ENCODE results near the gene STK32C. TPM values are rescaled to one million over a fixed set of nuclear protein-coding genes. Genes with fewer than 3 reads are reported as not detected.
"Not testable (repeated sequence)": the region's sequence is repeated elsewhere in the genome, so short reads cannot be mapped to it uniquely, and the experiment has no call there.

STK32C gene
- total and polyA plus RNA-seq, 2 donors (not counting 1 experiment from before 2014, with no cell fraction given): 9.9 to 16.8 TPM

- H3K9me3 ChIP-seq (ENCODE audit: control extremely low read depth in 1 of 3, control insufficient read depth in 2 of 3, insufficient read depth in 1 of 3, low read length in 2 of 3); H3K9ac ChIP-seq (ENCODE audit: low read length); H3K36me3 ChIP-seq (replicated peaks in 1 of 2; ENCODE audit: control extremely low read depth in 1 of 2, control insufficient read depth in 1 of 2, extremely low read depth in 1 of 2, insufficient read depth in 2 of 2, low read length in 1 of 2); H3K27me3 ChIP-seq (replicated peaks in 1 of 4; ENCODE audit: control extremely low read depth in 1 of 4, control insufficient read depth in 3 of 4, insufficient read depth in 4 of 4, low read length in 3 of 4); H3K4me3 Mint-ChIP-seq; POLR2A ChIA-PET; H3K4me2 ChIP-seq (replicated peaks; ENCODE audit: low read depth, low read length, poor library complexity, severe bottlenecking); H4K20me1 ChIP-seq (ENCODE audit: control insufficient read depth, insufficient read depth, low read length, poor library complexity, severe bottlenecking); H3K4me3 ChIP-seq (ENCODE audit: control extremely low read depth in 1 of 5, extremely low read depth in 1 of 5, insufficient read depth in 1 of 5, low read depth in 2 of 5, low read length in 4 of 5); H3K79me2 ChIP-seq (ENCODE audit: control insufficient read depth, insufficient read depth, low read length); H2AFZ ChIP-seq (ENCODE audit: insufficient read depth, low read depth, low read length, poor library complexity, severe bottlenecking); H3K4me1 ChIP-seq (ENCODE audit: control insufficient read depth in 2 of 2, insufficient read depth in 2 of 2, low read length in 2 of 2); H3K27me3 Mint-ChIP-seq; H3K9me3 Mint-ChIP-seq (ENCODE audit: insufficient read depth); H3K27ac ChIP-seq (ENCODE audit: low read length in 2 of 2); H3K4me1 Mint-ChIP-seq: not testable (repeated sequence)
- peak; percentile 77 for TF ChIP-seq CTCF (IDR thresholded peaks at IDR 0.05)
- CTCF ChIA-PET: interaction anchor here (0.7 to 3.0 kb wide), 10 partner anchors 8 to 133 kb away, joined by 3 to 21 read pairs (median 4); no protein-coding TSS in a partner anchor
- 59% methylated on average over 36 of the region's 44 CpGs for WGBS (ENCODE audit: insufficient coverage)
- intact Hi-C loops (cut with micrococcal nuclease): loop anchor here (1.0 kb wide), 2 partner anchors 44 to 101 kb away; no protein-coding TSS in a partner anchor
- DNase-seq: peak; percentile 79
- peak; percentile 85 for ATAC-seq (ENCODE audit: low read depth)
- H3K27ac Mint-ChIP-seq: peak overlapping the region; percentile 20
Observed at GRCh38 chr10:132352462-132353308, 44.9 kb upstream of the STK32C start.

GRCh38 chr10:132351611-132352010, 43.9 kb upstream of the STK32C start:
- Histone ChIP-seq H3K9me3 (ENCODE audit: control extremely low read depth in 1 of 3, control insufficient read depth in 2 of 3, insufficient read depth in 1 of 3, low read length in 2 of 3) (peaks cover 0 to 3% (median 0%) of the 10 kb centered on the region in 3 donors), H3K4me3 (ENCODE audit: control extremely low read depth in 1 of 5, extremely low read depth in 1 of 5, insufficient read depth in 1 of 5, low read depth in 2 of 5, low read length in 4 of 5) (no peak overlapping the region), H3K36me3 (replicated peaks in 1 of 2; ENCODE audit: control extremely low read depth in 1 of 2, control insufficient read depth in 1 of 2, extremely low read depth in 1 of 2, insufficient read depth in 2 of 2, low read length in 1 of 2) (peaks cover 0 to 4% of the 10 kb centered on the region in 2 experiments), H3K4me2 (replicated peaks; ENCODE audit: low read depth, low read length, poor library complexity, severe bottlenecking) (no peak overlapping the region), H3K9ac (ENCODE audit: low read length) (no peak overlapping the region), H3K4me1 (ENCODE audit: control insufficient read depth in 2 of 2, insufficient read depth in 2 of 2, low read length in 2 of 2) (peaks cover 0 to 7% of the 10 kb centered on the region in 2 donors), H2AFZ (ENCODE audit: insufficient read depth, low read depth, low read length, poor library complexity, severe bottlenecking) (no peak overlapping the region), H4K20me1 (ENCODE audit: control insufficient read depth, insufficient read depth, low read length, poor library complexity, severe bottlenecking) (no peaks in the 10 kb centered on the region), H3K27me3 (replicated peaks in 1 of 4; ENCODE audit: control extremely low read depth in 1 of 4, control insufficient read depth in 3 of 4, insufficient read depth in 4 of 4, low read length in 3 of 4) (no peaks in the 10 kb centered on the region), H3K27ac (ENCODE audit: low read length in 2 of 2) (no peak overlapping the region), H3K79me2 (ENCODE audit: control insufficient read depth, insufficient read depth, low read length) (no peaks in the 10 kb centered on the region)
- DNase-seq: no peak
- Mint-ChIP-seq H3K4me3 (no peak overlapping the region), H3K27ac (no peak overlapping the region), H3K9me3 (ENCODE audit: insufficient read depth) (no peaks in the 10 kb centered on the region), H3K4me1 (peaks cover 12% of the 10 kb centered on the region), H3K27me3 (no peaks in the 10 kb centered on the region)
- no peak for ATAC-seq (ENCODE audit: low read depth)
- intact Hi-C loops (cut with micrococcal nuclease): loop anchor here (1.0 kb wide), 2 partner anchors 43 to 102 kb away; no protein-coding TSS in a partner anchor
- WGBS (ENCODE audit: insufficient coverage): 98% methylated on average over 16 of the region's 25 CpGs
- TF ChIP-seq CTCF (IDR thresholded peaks at IDR 0.05) (no peak), EZH2 (IDR thresholded peaks at IDR 0.05; ENCODE audit: borderline replicate concordance, insufficient read depth, low read depth, low read length, poor library complexity, severe bottlenecking) (no peak)
- ChIA-PET POLR2A (no interaction called here), CTCF (interaction anchor here (0.9 to 3.0 kb wide), 2 partner anchors 9 to 128 kb away, joined by 3 to 21 read pairs; no protein-coding TSS in a partner anchor)

Data from B cell (primary cell).